Neuronal stem cell (in vitro differentiated cells): ENCODE measurements around the gene ARHGAP26.

Experiments
- DNase-seq: peaks from one replicate; pipeline ENCODE4 v3.0.0-alpha.2; 2013; ENCODE audit warnings: low spot score
- H2AFZ ChIP-seq: one replicate; pipeline ENCODE4 v1.6.1; 2013; ENCODE audit warnings: mild to moderate bottlenecking, low read length, inconsistent platforms
- H2AK5ac ChIP-seq: 2 replicates; pipeline ENCODE4 v1.6.1; 2013; ENCODE audit warnings: low read depth, mild to moderate bottlenecking, inconsistent platforms, low read length, moderate library complexity, mixed read lengths
- H2BK120ac ChIP-seq: 2 replicates; pipeline ENCODE4 v1.6.1; 2013; ENCODE audit warnings: low read depth, mild to moderate bottlenecking, inconsistent platforms, low read length, moderate library complexity, mixed read lengths
- H2BK12ac ChIP-seq: one replicate; pipeline ENCODE4 v1.6.1; 2013; ENCODE audit warnings: low read length, inconsistent platforms
- H2BK15ac ChIP-seq: 2 replicates; pipeline ENCODE4 v1.6.1; 2013; ENCODE audit warnings: mild to moderate bottlenecking, low read length, inconsistent platforms, mixed read lengths
- H2BK5ac ChIP-seq: one replicate; pipeline ENCODE4 v1.6.1; 2013; ENCODE audit warnings: inconsistent platforms, mild to moderate bottlenecking, low read length, moderate library complexity
- H3K14ac ChIP-seq: one replicate; pipeline ENCODE4 v1.6.1; 2013; ENCODE audit warnings: low read length, inconsistent platforms
- H3K18ac ChIP-seq: 2 replicates; pipeline ENCODE4 v1.6.1; 2013; ENCODE audit warnings: low read length, inconsistent platforms
- H3K23ac ChIP-seq: 2 replicates; pipeline ENCODE4 v1.6.1; 2013; ENCODE audit warnings: low read depth, mild to moderate bottlenecking, mixed read lengths, low read length, inconsistent platforms; ENCODE audit not compliant: poor library complexity
- H3K27ac ChIP-seq: replicated peaks from 3 replicates; pipeline ENCODE4 v1.5.1; 2013; ENCODE audit warnings: low read length, inconsistent platforms
- H3K27me3 ChIP-seq, 3 experiments: 2 replicates each; pipeline ENCODE4 v1.6.1; 2013; ENCODE audit warnings: low read length in 3 of 3, mild to moderate bottlenecking in 2 of 3, inconsistent platforms in 1 of 3, low read depth in 1 of 3, mixed read lengths in 1 of 3, moderate library complexity in 1 of 3; ENCODE audit not compliant: control insufficient read depth in 3 of 3, insufficient read depth in 3 of 3
- H3K36me3 ChIP-seq, 2 donors: replicated peaks in 1 of 2; 2 replicates each; pipeline ENCODE4 v1.6.1; 2013; ENCODE audit warnings: low read length in 2 of 2; ENCODE audit not compliant: control insufficient read depth in 2 of 2, insufficient read depth in 2 of 2
- H3K4ac ChIP-seq: 2 replicates; pipeline ENCODE4 v1.6.1; 2013; ENCODE audit warnings: inconsistent platforms, mild to moderate bottlenecking, low read length, moderate library complexity
- H3K4me1 ChIP-seq, 2 donors: 1 replicate in 1 of 2; 2 replicates in 1 of 2; pipeline ENCODE4 v1.6.1; 2013; ENCODE audit warnings: low read length in 2 of 2, low read depth in 1 of 2; ENCODE audit not compliant: control insufficient read depth in 2 of 2, insufficient read depth in 1 of 2
- H3K4me2 ChIP-seq: one replicate; pipeline ENCODE4 v1.6.1; 2013; ENCODE audit warnings: mild to moderate bottlenecking, low read length, inconsistent platforms; ENCODE audit not compliant: insufficient read depth, poor library complexity, severe bottlenecking
- H3K4me3 ChIP-seq, 2 donors: 2 replicates each; pipeline ENCODE4 v1.5.1; 2013; ENCODE audit warnings: low read length in 2 of 2, mild to moderate bottlenecking in 2 of 2, inconsistent platforms in 1 of 2, moderate library complexity in 1 of 2
- H3K79me1 ChIP-seq: one replicate; pipeline ENCODE4 v1.6.1; 2013; ENCODE audit warnings: low read depth, mild to moderate bottlenecking, inconsistent platforms, low read length, moderate library complexity
- H3K9ac ChIP-seq: one replicate; pipeline ENCODE4 v1.6.1; 2013; ENCODE audit warnings: mild to moderate bottlenecking, low read depth, low read length, inconsistent platforms; ENCODE audit not compliant: poor library complexity
- H3K9me3 ChIP-seq, 2 donors: replicated peaks in 1 of 2; 2 replicates each; pipeline versions ENCODE3 to v1.6.1; 2013; ENCODE audit warnings: low read length in 2 of 2, mild to moderate bottlenecking in 2 of 2, inconsistent platforms in 1 of 2, low read depth in 1 of 2, mixed read lengths in 1 of 2, moderate library complexity in 1 of 2; ENCODE audit not compliant: control insufficient read depth in 2 of 2, insufficient read depth in 1 of 2
- H4K8ac ChIP-seq: one replicate; pipeline ENCODE4 v1.6.1; 2013; ENCODE audit warnings: low read depth, mild to moderate bottlenecking, inconsistent platforms, low read length, moderate library complexity
- H4K91ac ChIP-seq: one replicate; pipeline ENCODE4 v1.6.1; 2013; ENCODE audit warnings: low read length, low read depth, mild to moderate bottlenecking, inconsistent platforms; ENCODE audit not compliant: poor library complexity
- WGBS, 2 donors: extraction: QIAGEN DNeasy Blood & Tissue Kit; methylation state at CpG; one replicate each; pipeline ENCODE4 v1.1.7; 2013; ENCODE audit warnings: missing lambda C conversion rate in 2 of 2, mixed read lengths in 1 of 2; ENCODE audit not compliant: insufficient read length in 2 of 2, insufficient replicate concordance in 1 of 2; ENCODE audit errors: extremely low coverage in 2 of 2; 5-methylcytosine and 5-hydroxymethylcytosine counted together

ARHGAP26 gene

GRCh38 chr5:143132739-143133138 lies 362.6 kb downstream of the ARHGAP26 start:
- H2AK5ac ChIP-seq: no peak overlapping the region
- H3K14ac ChIP-seq: no peak overlapping the region
- no peaks in the 10 kb centered on the region for H3K9me3 ChIP-seq
- peaks cover 7 to 18% of the 10 kb centered on the region in 2 donors for H3K4me1 ChIP-seq
- H3K23ac ChIP-seq: no peak overlapping the region
- H3K27me3 ChIP-seq: no peaks in the 10 kb centered on the region
- no peak overlapping the region for H3K9ac ChIP-seq
- no peak overlapping the region for H3K4me2 ChIP-seq
- no peak overlapping the region for H3K4me3 ChIP-seq
- no peak overlapping the region for H3K18ac ChIP-seq
- no peak overlapping the region for H2BK15ac ChIP-seq
- no peak overlapping the region for H4K8ac ChIP-seq
- no peak for DNase-seq
- H2BK120ac ChIP-seq: no peak overlapping the region
- no peak overlapping the region for H3K4ac ChIP-seq
- no peak overlapping the region for H2BK5ac ChIP-seq
- H2AFZ ChIP-seq: no peak overlapping the region
- no peaks in the 10 kb centered on the region for H3K36me3 ChIP-seq
- no peak overlapping the region for H2BK12ac ChIP-seq
- no CpG with 5 or more reads among the region's 1 CpG for WGBS, 2 donors
- no peaks in the 10 kb centered on the region for H3K79me1 ChIP-seq
- H4K91ac ChIP-seq: no peak overlapping the region
- H3K27ac ChIP-seq: no peak overlapping the region

- no peak overlapping the region for H2BK15ac ChIP-seq
- peak overlapping the region; percentile 89 for H3K18ac ChIP-seq
- WGBS, 2 donors: no CpG with 5 or more reads among the region's 11 CpGs
- no peak overlapping the region for H3K4ac ChIP-seq
- H3K4me2 ChIP-seq: peak overlapping the region; percentile 41
- H3K14ac ChIP-seq: no peak overlapping the region
- no peak overlapping the region for H4K91ac ChIP-seq
- no peak overlapping the region for H2AFZ ChIP-seq
- H2BK5ac ChIP-seq: peak overlapping the region; percentile 88
- DNase-seq: peak; percentile 9
- no peaks in the 10 kb centered on the region for H3K9me3 ChIP-seq
- H4K8ac ChIP-seq: peak overlapping the region; percentile 66
- H3K79me1 ChIP-seq: no peaks in the 10 kb centered on the region
- peak overlapping the region; percentile 89 for H3K27ac ChIP-seq
- no peak overlapping the region for H2BK12ac ChIP-seq
- H3K36me3 ChIP-seq: no peaks in the 10 kb centered on the region
- H3K27me3 ChIP-seq: no peaks in the 10 kb centered on the region
- no peak overlapping the region for H3K9ac ChIP-seq
- no peak overlapping the region for H3K23ac ChIP-seq
- no peak overlapping the region for H3K4me3 ChIP-seq
- H3K4me1 ChIP-seq: peaks cover 7 to 16% of the 10 kb centered on the region in 2 donors
- H2AK5ac ChIP-seq: peak overlapping the region; percentile 51
- H2BK120ac ChIP-seq: no peak overlapping the region
These were observed 363.5 kb downstream of the ARHGAP26 start for GRCh38 chr5:143133721-143134120.

- Histone ChIP-seq H3K14ac (no peak overlapping the region), H3K4me2 (no peak overlapping the region), H3K18ac (no peak overlapping the region), H2AK5ac (no peak overlapping the region), H2BK120ac (no peak overlapping the region), H3K4ac (no peak overlapping the region), H2AFZ (no peak overlapping the region), H3K4me1 (peaks cover 7 to 18% of the 10 kb centered on the region in 2 donors), H4K91ac (no peak overlapping the region), H3K36me3 (no peaks in the 10 kb centered on the region), H2BK12ac (no peak overlapping the region), H2BK5ac (peak overlapping the region; percentile 88), H3K23ac (no peak overlapping the region), H3K9ac (no peak overlapping the region), H3K4me3 (no peak overlapping the region), H3K79me1 (no peaks in the 10 kb centered on the region), H3K27me3 (no peaks in the 10 kb centered on the region), H3K27ac (peak overlapping the region; percentile 89), H3K9me3 (no peaks in the 10 kb centered on the region), H4K8ac (no peak overlapping the region), H2BK15ac (no peak overlapping the region)
- peak; percentile 48 for DNase-seq
- WGBS, 2 donors: no CpG with 5 or more reads among the region's 3 CpGs
These were observed 364.1 kb downstream of the ARHGAP26 start for GRCh38 chr5:143134269-143134668.

- Histone ChIP-seq H3K4me2 (no peak overlapping the region), H3K14ac (no peak overlapping the region), H3K9ac (no peak overlapping the region), H3K4me3 (no peak overlapping the region), H2BK5ac (no peak overlapping the region), H3K23ac (no peak overlapping the region), H3K36me3 (no peaks in the 10 kb centered on the region), H2BK12ac (no peak overlapping the region), H3K4me1 (peaks cover 7 to 20% of the 10 kb centered on the region in 2 donors), H3K79me1 (no peaks in the 10 kb centered on the region), H3K9me3 (no peaks in the 10 kb centered on the region), H4K8ac (no peak overlapping the region), H3K27ac (no peak overlapping the region), H3K27me3 (no peaks in the 10 kb centered on the region), H2BK15ac (no peak overlapping the region), H2AFZ (no peak overlapping the region), H3K4ac (no peak overlapping the region), H2AK5ac (no peak overlapping the region), H2BK120ac (no peak overlapping the region), H3K18ac (no peak overlapping the region), H4K91ac (no peak overlapping the region)
- no peak for DNase-seq
- no CpG with 5 or more reads among the region's 4 CpGs for WGBS, 2 donors
These were observed 364.7 kb downstream of the ARHGAP26 start for GRCh38 chr5:143134900-143135299.
